Measurements from ENCODE around the gene TTC19.
"Not testable (repeated sequence)": the region's sequence is repeated elsewhere in the genome, so short reads cannot be mapped to it uniquely, and the experiment has no call there.

Gene TTC19

DNA sequence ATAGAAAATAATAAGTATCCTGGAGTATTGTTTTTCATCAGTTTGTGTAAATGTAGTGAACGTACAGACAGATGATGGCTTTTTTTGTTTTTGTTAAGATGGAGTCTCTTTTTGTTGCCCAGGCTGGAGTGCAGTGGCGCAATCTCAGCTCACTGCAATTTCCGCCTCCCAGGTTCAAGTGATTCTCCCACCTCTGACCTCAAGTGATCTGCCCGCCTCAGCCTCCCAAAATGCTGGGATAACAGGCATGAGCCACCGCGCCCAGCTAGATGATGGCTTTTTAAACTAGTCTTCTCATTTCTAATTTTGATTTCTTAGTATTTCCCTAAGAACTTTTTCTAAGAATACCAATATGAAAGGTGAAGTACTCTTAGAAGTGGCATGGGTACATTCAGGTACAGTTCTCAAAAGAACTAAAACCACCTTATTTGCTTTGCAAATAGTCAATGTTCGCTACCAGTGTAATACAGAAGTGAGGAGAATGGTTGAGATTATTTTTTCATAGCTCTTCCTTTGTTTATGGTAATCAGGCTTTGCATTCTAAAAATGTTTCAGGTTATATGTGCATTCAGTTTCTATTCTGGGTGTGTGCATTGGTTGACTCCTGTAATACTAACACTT lies 34.2 kb downstream of the TTC19 start:
- no peak for DNase-seq

DNA sequence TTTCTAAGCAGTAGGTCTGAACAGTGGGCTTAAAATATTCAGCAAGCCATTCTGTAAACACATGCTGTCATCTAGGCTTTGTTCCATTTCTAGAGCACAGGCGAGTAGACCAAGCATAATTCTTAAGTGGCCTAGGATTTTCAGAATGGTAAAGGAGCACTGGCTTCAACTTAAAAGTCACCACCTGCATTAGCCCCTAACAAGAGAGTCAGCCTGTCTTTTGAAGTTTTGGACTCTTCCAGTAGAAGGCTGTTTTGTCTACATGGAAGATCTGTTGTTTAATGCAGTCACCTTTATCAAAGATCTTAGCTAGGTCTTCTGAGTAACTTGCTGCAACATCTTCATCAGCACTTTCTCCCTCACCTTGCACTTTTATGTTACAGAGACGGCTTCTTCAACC lies 36.6 kb downstream of the TTC19 start:
- no peak for DNase-seq

- no peak for DNase-seq
Observed at GRCh38 chr17:16037636-16038035, 38.0 kb downstream of the TTC19 start.

GRCh38 chr17:16040710-16041251 lies 41.2 kb downstream of the TTC19 start:
- no peak for DNase-seq

DNA sequence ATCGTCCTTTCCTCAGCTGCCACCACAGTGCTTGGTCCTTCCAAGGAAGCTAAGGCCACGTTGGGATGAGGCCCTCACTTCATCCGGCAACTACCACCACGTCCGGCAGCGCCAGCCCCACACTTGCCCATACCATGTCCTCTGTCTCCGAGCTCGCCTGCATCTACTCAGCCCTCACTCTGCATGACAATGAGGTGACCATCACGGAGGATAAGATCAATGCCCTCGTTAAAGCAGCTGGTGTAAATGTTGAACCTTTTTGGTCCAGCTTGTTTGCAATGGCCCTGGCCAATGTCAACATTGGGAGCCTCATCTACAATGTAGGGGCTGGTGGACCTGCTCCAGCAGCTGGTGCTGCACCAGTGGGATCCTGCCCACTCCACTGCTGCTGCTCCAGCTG lies 44.9 kb downstream of the TTC19 start:
- DNase-seq, result no peak

GRCh38 chr17:16046966-16047365 lies 47.3 kb downstream of the TTC19 start:
- DNase-seq, result no peak

DNA sequence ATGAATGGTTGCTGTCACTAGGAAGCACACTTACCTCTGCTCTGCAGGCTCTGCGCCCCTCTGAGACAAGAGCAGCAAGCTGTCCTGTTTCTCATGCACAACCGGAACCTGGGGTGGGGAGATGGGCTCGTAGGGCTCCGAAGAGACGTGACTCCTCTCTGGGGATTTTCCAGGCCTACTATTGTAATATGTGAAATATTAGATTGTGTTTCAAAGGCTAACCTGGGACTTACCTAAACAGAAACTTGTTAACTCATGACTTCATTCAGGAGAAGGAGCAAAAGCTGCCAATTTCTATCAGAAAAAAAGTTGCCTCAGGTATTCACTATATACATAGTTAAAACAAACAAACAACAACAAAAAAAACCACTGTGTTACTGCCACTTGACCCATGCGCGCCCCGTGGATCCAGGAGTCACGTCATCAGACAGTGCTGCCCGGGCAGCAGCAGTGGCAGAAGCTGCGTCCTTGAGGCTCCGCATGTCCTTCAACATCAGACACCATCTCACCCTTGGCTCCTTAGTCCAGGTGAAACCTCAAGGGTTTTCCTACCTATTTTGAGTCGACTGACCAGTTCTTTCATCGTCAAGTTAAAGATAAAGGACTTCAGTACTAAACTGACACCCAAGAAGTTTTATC lies 49.3 kb downstream of the TTC19 start:
- no peak for DNase-seq

DNA sequence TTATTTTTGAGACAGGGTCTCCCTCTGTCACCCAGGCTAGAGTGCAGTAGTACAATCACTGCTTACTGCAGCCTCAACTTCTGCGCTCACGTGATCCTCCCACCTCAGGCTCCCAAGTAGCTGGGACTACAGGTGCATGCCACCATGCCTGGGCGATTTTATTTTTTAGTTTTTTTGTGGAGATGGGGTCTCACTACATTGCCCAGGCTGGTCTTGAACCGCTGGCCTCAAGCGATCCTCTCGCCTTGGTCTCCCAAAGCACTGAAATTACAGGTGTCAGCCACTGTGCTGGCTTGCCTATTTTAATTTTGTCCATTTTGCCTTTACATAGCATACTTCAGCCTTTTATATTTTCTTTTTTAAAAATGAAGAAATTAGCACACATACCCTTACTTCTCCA lies 51.2 kb downstream of the TTC19 start:
- no peak for DNase-seq

DNA sequence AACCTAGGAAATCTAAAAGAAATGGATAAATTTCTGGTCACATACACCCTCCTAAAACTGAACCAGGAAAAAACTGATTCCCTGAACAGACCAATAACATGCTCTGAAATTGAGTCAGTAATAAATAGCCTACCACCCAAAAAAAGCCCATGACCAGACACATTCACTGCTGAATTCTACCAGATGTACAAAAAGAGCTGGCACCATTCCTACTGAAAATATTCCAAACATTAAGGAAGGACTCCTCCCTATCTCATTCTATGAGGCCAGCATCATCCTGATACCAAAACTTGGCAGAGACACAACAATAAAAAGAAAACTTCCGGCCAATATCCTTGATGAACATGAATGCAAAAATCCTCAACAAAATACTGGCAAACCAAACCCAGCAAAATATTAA lies 52.9 kb downstream of the TTC19 start:
- DNase-seq, result no peak

- not testable (repeated sequence) for DNase-seq
Observed at GRCh38 chr17:16055139-16055538, 55.5 kb downstream of the TTC19 start.

DNA sequence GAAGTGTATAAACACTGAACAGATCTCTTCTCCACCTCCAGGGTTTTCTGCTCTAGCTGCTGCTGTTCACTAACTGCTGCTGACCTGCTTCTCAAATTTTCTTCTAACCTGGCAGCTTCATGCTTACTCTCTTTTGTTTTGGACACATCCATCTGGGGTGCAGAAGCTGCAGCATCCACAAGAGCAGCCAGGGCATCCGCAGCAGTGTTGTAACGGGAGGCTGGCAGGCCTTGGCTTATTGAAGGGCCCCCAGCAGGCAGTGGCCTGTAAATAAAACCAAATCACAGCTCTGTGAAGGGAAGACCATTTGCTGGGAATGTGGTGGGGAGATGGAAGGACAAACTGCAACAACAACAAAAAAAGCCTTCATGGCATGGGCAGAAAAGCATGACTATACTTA lies 62.0 kb downstream of the TTC19 start:
- DNase-seq, result no peak

DNA sequence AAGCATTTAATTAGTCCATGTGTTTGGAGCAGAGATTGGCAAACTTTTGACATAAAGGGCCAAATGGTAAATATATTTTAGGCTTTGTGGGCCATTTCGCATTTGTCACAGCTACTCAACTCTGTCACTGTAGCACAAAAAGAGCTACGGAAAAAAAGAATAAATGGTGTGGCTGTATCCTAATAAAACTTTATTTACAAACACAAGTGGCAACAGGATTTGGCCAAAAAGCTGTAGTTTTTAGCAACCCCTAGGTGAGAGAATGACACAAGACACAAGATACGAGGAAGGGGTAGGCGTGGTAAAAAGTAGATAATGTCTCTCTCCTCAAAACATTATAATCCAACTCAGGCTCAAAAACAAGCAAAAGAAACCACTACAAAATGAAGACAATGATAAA lies 66.5 kb downstream of the TTC19 start:
- DNase-seq, result no peak

- no peak for DNase-seq
Observed at GRCh38 chr17:16068323-16068722, 68.7 kb downstream of the TTC19 start.

DNA sequence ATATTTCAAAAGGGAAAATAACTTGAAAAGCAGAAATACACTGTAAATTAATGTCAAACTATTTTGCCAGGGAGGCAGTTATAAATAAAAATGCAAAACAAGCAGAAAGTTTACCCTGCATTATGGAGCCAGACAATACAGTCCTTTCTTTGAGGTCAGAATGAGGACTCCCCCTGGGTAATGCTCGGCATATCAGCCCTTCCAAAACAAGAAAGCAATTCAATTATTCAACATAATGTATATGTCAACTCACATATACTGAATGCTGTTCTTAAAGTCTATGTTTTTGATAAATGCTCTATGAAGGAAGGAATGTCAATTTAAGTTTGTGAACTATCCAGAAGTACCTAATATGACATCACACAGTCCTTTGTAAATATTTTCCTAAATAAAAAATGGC lies 72.4 kb downstream of the TTC19 start:
- no peak for DNase-seq

DNA sequence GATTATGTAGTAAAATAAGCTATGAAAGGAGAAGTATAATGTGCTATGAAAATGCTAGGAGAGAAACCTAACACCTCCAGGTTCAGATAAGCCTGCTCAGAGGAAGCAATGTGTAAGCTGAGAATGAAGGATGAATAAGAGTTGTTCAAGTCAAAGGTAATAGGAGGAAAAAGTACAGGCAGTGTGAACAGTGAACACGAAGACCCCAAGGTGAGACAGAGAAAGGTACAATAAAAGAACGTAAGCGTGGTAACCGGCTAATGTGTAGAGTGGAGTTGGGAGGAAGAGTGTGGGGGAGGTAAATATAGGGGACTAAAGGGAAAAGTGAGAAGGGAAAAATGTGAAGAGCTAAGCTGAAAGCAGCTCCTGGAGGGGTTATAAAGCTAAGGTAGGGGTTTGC lies 74.2 kb downstream of the TTC19 start:
- no peak for DNase-seq

DNA sequence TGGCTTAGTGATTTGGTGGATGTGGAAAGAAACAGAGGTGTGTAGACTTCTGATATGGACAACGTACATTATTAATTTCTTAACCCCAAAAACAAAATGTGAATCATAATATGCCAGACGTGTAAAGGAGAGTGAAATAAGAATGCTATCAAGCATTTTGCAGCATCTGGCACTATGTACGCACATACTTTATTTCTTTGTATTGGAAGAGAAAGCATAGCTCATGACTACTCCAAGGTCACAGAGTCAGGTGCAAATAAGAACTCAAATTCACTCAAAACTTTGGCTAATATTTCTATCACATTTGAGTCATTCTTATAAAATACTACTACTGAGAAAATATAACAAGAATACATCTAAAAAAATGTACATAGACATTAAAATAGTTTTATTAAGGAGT lies 74.8 kb downstream of the TTC19 start:
- DNase-seq, result no peak

DNA sequence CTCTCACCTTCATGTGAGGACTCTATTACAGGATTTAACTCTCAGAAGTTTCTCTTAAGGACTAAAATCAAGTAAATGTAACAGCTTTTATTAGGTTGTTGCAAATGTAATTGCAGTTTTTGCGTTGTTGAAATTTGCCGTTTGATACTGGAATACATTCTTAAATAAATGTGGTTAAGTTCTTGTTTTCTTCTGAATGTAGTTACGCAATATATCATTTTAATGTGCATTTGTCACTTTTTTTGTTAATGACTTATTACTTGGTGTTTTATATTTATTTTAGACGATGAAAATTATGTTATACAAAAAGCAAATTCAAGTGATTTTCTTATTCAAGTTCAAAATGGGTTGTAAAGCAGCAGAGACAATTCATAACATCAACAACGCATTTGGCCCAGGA lies 76.3 kb downstream of the TTC19 start:
- DNase-seq, result no peak
